HK-2 (cell line): ENCODE measurements around the gene HNRNPCL2.
"Not testable (repeated sequence)": the region's sequence is repeated elsewhere in the genome, so short reads cannot be mapped to it uniquely, and the experiment has no call there.

Source experiments
- DNase-seq: peaks from one replicate; pipeline ENCODE4 v3.0.0-alpha.2; 2018; ENCODE audit not compliant: unreplicated experiment

Gene HNRNPCL2

GRCh38 chr1:13116754-13117153 lies at the start of gene HNRNPCL2:
TSS of gene HNRNPCL2 (minus strand) at chr1:13116854. CDS start at chr1:13116400, 454 bp downstream.
- not testable (repeated sequence) for DNase-seq

GRCh38 chr1:13165531-13165930 lies 48.9 kb upstream of the HNRNPCL2 start, which contains the start of gene HNRNPCL4:
TSS of gene HNRNPCL4 (minus strand) at chr1:13165631. CDS start at chr1:13165467, 164 bp downstream.
- DNase-seq = not testable (repeated sequence)

- DNase-seq = not testable (repeated sequence)
These were observed 39.3 kb upstream of the HNRNPCL2 start, which contains the start of gene PRAMEF26 for GRCh38 chr1:13155909-13156308. TSS of gene PRAMEF26 (minus strand) at chr1:13156009. CDS start at chr1:13153095, 2,914 bp downstream.

- DNase-seq = not testable (repeated sequence)
These were observed 46.2 kb downstream of the HNRNPCL2 start, which contains the start of gene PRAMEF25 for GRCh38 chr1:13070474-13070873. TSS of gene PRAMEF25 (plus strand) at chr1:13070774. CDS start at chr1:13073694, 2,920 bp downstream.
